Hypothalamus (tissue), 51 donors: ENCODE results near the gene IMMT.

ENCODE experiments used
- DNase-seq, 51 donors: peaks; one replicate each; lab custom pipeline; 2025; lab: John Stamatoyannopoulos, UW

Gene IMMT

DNA sequence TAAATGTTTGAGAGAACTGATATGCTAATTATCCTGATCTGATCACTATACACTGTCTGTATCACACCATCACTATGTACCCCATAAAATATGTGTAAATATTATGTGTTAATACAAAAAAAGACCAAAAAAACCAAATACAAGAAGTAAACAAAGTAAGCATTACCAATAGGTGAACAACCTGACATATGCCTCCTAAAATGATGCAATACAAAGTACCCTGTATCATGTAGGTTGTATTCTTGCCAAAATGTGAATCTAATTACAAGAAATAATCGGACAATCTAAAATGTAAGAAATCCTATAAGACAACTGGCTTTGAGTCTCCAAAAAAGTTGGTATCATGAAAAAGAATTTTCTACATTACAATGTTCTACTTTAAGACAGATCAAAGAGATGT, 97.3 kb downstream of the IMMT start:
- DNase-seq = no peak

DNA sequence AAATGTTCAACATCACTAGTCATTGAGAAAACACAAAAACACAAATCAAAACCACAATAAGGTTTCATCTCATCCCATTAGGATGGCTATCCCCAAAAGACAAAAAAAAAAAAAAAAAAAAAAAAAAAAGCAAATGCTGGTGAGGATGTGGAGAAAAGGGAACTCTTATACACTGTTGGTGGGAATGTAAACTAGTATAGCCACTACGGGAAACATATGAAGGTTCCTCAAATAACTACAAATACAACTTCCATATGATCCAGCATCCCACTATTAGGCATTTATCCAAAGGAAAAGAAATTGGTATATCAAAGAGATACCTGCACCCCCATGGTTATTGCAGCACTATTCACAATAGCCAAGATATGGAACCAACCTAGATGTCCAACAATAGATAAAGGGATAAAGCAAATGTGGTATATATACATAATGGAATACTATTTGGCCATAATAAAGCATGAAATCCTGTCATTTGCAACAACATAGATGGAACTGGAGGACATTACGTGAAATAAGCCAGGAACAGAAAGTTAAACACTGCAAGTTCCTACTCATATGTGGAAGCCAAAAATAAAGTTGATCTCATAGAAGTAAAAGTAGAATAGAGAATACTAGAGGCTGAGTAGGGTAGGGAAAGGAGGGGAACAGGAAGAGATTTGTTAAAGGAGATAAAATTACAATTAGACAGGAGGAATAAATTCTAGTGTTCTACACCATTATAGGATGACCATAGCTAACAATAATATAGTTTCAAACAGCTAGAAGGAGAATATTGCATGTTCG, 98.0 kb downstream of the IMMT start:
- no peak for DNase-seq

DNA sequence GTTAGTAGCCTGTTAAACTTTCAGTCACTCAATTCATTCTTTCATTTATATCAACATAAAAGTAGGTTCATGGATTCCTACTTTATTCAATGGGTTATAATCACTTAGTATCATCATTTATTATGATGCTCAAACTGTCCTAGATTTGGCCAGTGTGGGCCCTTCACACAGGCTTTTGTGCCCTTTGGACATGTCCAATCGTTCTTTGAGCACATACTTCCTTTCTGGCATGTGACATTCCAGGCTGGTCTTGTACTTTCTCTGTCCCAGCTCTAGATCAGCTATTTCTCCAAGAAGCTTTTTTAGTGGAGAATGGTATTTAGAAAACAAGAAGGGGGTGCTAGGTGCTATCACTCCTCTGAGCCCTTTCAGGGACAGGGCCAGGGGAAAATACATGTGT, 101.0 kb downstream of the IMMT start:
- DNase-seq = no peak
